GM12872 (cell line): Measurements from ENCODE around the gene NCKAP5.
A peak's percentile ranks its signal among the peaks of the same experiment; 100 is the strongest.

ENCODE experiments used
- CTCF ChIP-seq: IDR thresholded peaks from 3 replicates; pipeline ENCODE4 v1.5.1; 2011; ENCODE audit warnings: low read depth, mild to moderate bottlenecking, low read length, moderate library complexity; ENCODE audit not compliant: insufficient read depth

Gene NCKAP5

GRCh38 chr2:133266926-133267590 is 301.2 kb downstream of the NCKAP5 start:
- TF ChIP-seq CTCF, result no peak

- peak; percentile 33; the same call in 1 of the 3 replicates for TF ChIP-seq CTCF
These were observed 302.0 kb downstream of the NCKAP5 start for GRCh38 chr2:133266041-133266925.

GRCh38 chr2:133265432-133265949 is 302.8 kb downstream of the NCKAP5 start:
- TF ChIP-seq CTCF, result no peak

GRCh38 chr2:133264989-133265401 is 303.3 kb downstream of the NCKAP5 start:
- TF ChIP-seq CTCF, result no peak

- TF ChIP-seq CTCF, result peak; percentile 36
These were observed 305.4 kb downstream of the NCKAP5 start for GRCh38 chr2:133262893-133263292.

GRCh38 chr2:133255360-133255759 is 312.9 kb downstream of the NCKAP5 start:
- no peak for TF ChIP-seq CTCF

GRCh38 chr2:133253793-133254192 is 314.5 kb downstream of the NCKAP5 start:
- TF ChIP-seq CTCF, result no peak
